GM19328 (cell line): ENCODE data around the gene CYP26A1.

Source experiments
- ATAC-seq: cut with Tn5 transposase; IDR thresholded peaks from one replicate; pipeline ENCODE4 v1.9.1; 2021; ENCODE audit warnings: mild to moderate bottlenecking, moderate library complexity; ENCODE audit not compliant: unreplicated experiment

The CYP26A1 gene

GRCh38 chr10:93064874-93065660 is 8.6 kb upstream of the CYP26A1 start:
- no peak for ATAC-seq

GRCh38 chr10:93065675-93066543 is 7.8 kb upstream of the CYP26A1 start:
- no peak for ATAC-seq

- no peak for ATAC-seq
Measured at GRCh38 chr10:93066544-93066913, 7.2 kb upstream of the CYP26A1 start.

- no peak for ATAC-seq
Measured at GRCh38 chr10:93067443-93068365, 6.0 kb upstream of the CYP26A1 start.

DNA sequence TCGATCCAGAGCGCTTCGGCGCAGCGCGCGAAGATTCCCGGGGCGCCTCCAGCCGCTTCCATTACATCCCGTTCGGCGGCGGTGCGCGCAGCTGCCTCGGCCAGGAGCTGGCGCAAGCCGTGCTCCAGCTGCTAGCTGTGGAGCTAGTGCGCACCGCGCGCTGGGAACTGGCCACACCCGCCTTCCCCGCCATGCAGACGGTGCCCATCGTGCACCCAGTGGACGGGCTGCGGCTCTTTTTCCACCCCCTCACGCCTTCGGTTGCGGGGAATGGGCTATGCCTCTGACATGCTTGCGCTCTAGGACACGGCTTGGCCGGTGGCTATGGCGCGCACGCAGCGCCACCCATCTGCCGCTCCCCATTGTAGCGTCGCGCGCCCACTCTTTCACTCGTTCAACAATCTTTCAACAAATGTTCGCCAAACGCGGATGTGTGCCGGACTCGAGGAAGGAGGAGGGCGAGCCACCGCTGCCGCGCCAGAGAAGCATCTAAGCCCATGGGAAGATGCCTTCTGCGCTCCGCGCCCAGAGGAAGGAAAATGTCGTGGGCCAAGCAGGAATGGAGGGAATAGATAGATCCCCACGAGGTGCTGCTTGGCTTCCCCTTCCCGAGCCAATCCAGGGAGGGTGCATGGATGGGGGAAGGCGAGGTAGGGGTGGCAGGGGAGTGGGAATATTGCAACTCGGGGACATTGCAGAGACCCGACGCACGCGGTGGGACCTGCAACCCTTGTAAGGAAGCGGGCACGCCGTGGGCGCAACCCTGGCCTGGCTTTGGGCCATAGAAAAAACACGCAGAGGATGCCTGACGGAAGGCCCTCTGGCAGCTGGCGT is 5.1 kb upstream of the CYP26A1 start:
- ATAC-seq = no peak

- ATAC-seq = no peak
Measured at GRCh38 chr10:93069245-93069561, 4.5 kb upstream of the CYP26A1 start.

- no peak for ATAC-seq
Measured at GRCh38 chr10:93070378-93071176, 3.1 kb upstream of the CYP26A1 start.

DNA sequence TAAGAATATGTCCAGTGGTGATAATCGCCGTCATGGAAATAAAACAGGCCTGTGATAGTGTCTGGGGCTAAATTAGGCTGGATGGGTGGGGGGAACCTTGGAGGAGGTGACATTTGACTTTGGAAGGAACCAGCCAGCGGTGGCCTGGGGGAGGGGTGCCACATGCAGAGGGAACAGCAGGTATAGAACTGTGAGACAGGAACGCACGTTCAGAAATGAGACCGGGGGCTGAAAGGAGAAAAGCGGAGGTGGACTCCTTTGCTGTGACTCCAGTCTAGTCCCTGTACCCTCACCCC is 2.6 kb upstream of the CYP26A1 start:
- no peak for ATAC-seq

- no peak for ATAC-seq
Measured at GRCh38 chr10:93071674-93072224, 1.9 kb upstream of the CYP26A1 start.

- ATAC-seq = no peak
Measured at GRCh38 chr10:93072225-93072712, 1.4 kb upstream of the CYP26A1 start.

DNA sequence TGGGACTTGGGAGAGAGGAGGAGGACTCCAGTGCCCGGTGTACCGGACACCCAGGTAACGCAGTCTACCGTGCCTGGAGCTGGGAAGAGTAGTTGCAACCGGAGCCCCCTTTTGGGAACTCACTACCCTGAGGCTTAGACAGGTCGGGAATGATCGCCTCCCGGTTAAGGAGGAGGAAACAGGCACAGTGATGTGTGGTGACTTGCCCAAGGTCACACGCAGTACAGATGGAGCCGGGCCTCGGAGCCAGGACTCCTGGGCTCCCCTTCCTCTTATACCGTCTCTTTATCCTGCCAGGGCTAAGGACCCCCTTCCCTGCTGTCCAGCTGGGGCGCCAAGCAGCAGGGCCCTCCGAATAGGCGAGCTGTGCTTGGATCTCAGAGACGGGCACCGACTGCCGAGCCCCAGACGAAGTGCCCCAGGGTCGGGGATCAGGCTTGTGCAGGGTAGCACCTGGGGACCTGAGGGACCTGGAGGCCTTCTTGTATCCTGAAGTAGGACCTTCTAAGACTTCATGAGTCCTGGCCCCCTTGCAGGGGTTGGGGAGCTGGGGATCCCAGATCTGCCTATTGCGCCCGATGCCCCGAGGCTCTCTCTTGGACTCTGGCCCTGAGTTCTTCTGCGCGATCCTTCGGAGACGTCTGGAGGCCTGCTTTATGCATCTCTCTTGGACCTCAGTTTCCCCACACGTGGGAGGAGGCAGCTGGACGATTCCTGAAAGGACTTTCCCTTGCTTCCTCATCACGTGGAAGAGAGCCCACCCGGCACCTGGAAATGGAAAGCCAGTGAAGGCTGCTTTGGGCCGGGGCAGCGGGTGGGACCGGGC is 767 bp upstream of the CYP26A1 start:
- no peak for ATAC-seq

GRCh38 chr10:93074147-93074596 is 479 bp downstream of the CYP26A1 start:
- no peak for ATAC-seq

GRCh38 chr10:93074597-93075368 is 1.1 kb downstream of the CYP26A1 start:
- no peak for ATAC-seq

DNA sequence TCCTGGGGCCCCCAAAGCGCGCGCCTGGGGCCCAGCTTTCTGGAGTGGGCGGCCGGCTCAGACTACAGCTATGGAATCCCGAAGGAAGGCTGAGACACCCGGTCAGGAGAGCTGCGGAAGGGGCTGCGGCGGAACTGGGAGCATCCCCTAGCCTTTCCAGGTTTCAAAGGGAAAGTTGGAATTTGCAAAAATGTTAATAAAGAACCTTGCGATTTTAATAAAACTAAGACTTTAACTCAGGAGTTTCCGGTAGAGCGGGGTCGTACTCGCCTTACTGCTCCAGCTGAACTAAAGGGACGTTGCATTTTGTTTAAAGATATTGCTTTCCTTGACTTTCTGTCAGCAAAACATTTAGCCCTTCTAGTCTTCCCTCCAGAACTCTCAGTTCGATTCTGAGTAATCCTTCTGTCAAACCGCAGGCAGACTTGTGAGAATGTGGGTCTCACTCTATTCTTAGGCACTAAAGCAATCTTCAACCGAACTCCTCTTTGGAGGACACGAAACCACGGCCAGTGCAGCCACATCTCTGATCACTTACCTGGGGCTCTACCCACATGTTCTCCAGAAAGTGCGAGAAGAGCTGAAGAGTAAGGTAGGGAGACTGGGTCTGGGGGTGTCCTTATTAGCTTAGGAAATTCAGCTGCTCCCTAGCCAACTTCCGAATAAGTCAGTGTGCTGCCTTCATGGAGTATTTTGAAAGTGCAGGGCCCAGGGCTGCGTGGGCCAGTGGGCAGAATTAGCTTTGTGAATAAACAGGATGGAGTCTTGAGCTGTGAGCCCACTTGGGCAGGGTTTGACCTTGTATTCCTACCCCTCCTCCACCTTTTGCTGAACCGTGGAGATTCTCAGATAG is 1.9 kb downstream of the CYP26A1 start:
- no peak for ATAC-seq

DNA sequence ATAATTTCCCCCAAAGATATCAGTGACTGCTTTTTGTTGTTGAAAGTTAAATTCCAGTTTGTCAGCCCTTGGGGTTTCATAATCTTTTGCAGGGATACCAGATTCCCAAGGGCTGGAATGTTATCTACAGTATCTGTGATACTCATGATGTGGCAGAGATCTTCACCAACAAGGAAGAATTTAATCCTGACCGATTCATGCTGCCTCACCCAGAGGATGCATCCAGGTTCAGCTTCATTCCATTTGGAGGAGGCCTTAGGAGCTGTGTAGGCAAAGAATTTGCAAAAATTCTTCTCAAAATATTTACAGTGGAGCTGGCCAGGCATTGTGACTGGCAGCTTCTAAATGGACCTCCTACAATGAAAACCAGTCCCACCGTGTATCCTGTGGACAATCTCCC is 3.2 kb downstream of the CYP26A1 start:
- ATAC-seq = no peak

DNA sequence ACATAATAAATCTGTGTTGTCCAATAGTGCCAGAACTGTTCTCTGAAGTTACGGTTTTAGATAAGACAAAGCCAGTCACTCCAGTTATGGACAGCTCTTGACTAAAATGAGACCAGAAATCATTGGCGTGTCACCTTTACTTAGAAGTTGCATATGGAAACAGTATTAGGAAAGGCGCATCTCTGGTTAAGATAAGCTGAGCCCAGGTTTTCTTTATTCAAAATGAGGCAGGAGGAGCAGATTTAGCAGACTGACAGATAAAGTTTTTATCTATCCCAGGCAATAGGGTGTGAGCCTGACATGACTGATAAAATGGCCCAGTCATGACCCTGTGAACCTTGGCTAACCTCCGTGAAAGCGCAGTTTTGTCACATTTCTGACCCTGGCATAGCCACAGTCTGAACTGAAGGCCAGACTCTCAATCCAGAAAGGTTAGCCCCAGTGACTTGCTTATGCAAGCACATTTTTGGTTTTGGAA is 4.2 kb downstream of the CYP26A1 start:
- ATAC-seq = no peak
